Spinal cord (tissue), 10 donors: ENCODE results near the gene PCGF6. TPM values are rescaled to one million over a fixed set of nuclear protein-coding genes. Genes with fewer than 3 reads are reported as not detected.

Experiments
- DNase-seq, 6 donors: peaks; one replicate each; pipeline versions ENCODE4 v3.0.0 to v3.0.0-alpha.2; 2013 to 2015; ENCODE audit warnings: low spot score in 6 of 6, low read depth in 4 of 6
- H3K27ac ChIP-seq: one replicate; pipeline ENCODE4 v1.5.1; 2013; ENCODE audit warnings: low read depth, low read length, control low read depth
- H3K27me3 ChIP-seq: one replicate; pipeline ENCODE4 v1.6.1; 2013; ENCODE audit warnings: low read length; ENCODE audit not compliant: control insufficient read depth, insufficient read depth
- H3K36me3 ChIP-seq: one replicate; pipeline ENCODE4 v1.6.1; 2013; ENCODE audit warnings: low read length; ENCODE audit not compliant: control insufficient read depth, insufficient read depth
- H3K4me1 ChIP-seq: one replicate; pipeline ENCODE4 v1.6.1; 2013; ENCODE audit warnings: low read length; ENCODE audit not compliant: control insufficient read depth, insufficient read depth
- H3K4me3 ChIP-seq: one replicate; pipeline ENCODE4 v1.5.1; 2013; ENCODE audit warnings: low read depth, low read length, control low read depth
- H3K9me3 ChIP-seq: one replicate; pipeline ENCODE4 v1.6.1; 2013; ENCODE audit warnings: low read length; ENCODE audit not compliant: control insufficient read depth, insufficient read depth
- WGBS: methylation state at CpG from one replicate; pipeline ENCODE4 v1.1.5; 2013; ENCODE audit warnings: missing lambda C conversion rate; ENCODE audit not compliant: insufficient coverage; 5-methylcytosine and 5-hydroxymethylcytosine counted together
- polyA plus RNA-seq, 2 donors: library from polyadenylated mRNA; unstranded; fragments of 120-200 nt; gene quantifications; one replicate each; pipeline ENCODE4 v1.2.1, GENCODE V29; 2013; ENCODE audit not compliant: insufficient read length in 2 of 2
- total RNA-seq, 2 donors: library from RNA; depleted of rRNA in 1 of 2; stranded (reverse); fragments of 120-200 nt in 1 of 2; fragments of >200 nt in 1 of 2; gene quantifications; one replicate each; pipeline versions ENCODE4 v1.2.3 to v1.2.4, GENCODE V29; 2013 to 2014
- donor health status: healthy.

PCGF6 gene
- total and polyA plus RNA-seq, 4 donors, result 11.2 to 11.8 (median 11.3) TPM

DNA sequence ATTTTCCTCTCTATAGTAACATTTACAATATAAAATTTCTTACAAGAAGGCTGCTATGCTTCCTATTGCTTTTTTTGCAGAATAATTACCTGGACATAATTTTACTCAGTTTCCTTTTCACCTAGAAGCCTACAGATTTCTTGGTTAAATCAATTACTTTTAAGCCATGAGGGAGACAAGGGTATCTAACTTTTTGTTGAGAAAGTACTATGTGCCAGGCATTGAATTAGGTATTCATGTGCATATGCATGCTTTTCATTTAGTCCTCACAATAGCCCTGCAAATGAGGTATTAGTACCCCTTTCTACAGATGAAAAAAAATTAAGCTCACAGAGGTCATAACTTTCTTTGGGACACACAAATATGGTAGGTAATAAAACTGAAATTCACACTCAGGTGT is 16.4 kb downstream of the PCGF6 start:
- H3K27ac ChIP-seq, result no peak overlapping the region
- no peak overlapping the region for H3K4me3 ChIP-seq
- no peaks in the 10 kb centered on the region for H3K9me3 ChIP-seq
- peaks cover 42% of the 10 kb centered on the region for H3K36me3 ChIP-seq
- H3K4me1 ChIP-seq, result no peaks in the 10 kb centered on the region
- no peak for DNase-seq
- H3K27me3 ChIP-seq, result no peaks in the 10 kb centered on the region

DNA sequence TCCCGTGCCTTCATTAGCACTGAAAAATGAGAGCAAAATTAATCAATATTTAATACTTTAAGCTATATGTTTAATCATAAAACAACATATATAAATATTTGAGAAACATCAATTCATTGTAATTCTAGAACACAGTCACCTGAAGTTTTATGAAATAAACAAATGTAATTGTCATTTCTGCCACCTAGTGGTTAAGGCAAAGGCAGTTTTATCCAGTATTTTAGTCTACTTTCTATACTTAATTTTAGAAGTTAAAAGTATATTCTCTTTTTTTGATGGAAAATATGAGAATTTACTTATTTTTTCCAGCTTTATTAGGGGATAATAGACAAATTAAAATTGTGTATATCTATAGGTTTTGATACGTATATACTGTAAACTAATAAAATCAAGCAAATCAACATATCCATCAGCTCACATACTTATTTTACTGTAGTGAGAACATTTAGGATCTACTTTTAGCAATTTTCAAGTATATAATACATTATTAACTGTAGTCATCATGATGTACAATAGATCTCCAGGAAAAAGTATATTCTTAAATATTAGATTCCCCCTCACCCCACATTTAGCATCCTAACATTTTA is 16.9 kb downstream of the PCGF6 start:
- Histone ChIP-seq H3K4me1 (no peaks in the 10 kb centered on the region), H3K4me3 (no peak overlapping the region), H3K36me3 (peaks cover 41% of the 10 kb centered on the region), H3K27me3 (no peaks in the 10 kb centered on the region), H3K9me3 (no peaks in the 10 kb centered on the region), H3K27ac (no peak overlapping the region)
- DNase-seq, result peak in 4 of 6 donors; percentile 2 to 79 (median 30)
- WGBS, result no CpG with 5 or more reads among the region's 2 CpGs

DNA sequence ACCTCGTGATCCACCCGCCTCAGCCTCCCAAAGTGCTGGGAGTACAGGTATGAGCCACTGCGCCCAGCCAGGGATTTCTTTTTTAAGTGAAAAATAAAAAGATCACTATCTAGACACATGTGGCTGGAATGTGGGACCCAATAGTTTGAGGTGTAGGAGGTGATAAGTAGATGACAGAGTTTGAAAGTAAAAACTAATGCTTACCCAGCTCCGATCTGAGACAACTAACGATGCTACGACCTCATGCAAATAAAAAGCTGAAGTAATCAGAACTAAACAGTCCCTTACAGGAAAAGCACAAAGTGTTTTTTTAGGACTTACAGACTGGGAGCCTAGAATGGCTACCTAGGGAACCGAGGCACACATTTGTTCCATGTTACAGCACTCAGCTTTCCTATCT is 23.0 kb downstream of the PCGF6 start:
- Histone ChIP-seq H3K27ac (no peak overlapping the region), H3K36me3 (peaks cover 57% of the 10 kb centered on the region), H3K9me3 (no peaks in the 10 kb centered on the region), H3K4me1 (no peaks in the 10 kb centered on the region), H3K4me3 (no peak overlapping the region), H3K27me3 (no peaks in the 10 kb centered on the region)
- WGBS, result no CpG with 5 or more reads among the region's 7 CpGs
- DNase-seq, result peak in 1 of 6 donors; percentile 30

DNA sequence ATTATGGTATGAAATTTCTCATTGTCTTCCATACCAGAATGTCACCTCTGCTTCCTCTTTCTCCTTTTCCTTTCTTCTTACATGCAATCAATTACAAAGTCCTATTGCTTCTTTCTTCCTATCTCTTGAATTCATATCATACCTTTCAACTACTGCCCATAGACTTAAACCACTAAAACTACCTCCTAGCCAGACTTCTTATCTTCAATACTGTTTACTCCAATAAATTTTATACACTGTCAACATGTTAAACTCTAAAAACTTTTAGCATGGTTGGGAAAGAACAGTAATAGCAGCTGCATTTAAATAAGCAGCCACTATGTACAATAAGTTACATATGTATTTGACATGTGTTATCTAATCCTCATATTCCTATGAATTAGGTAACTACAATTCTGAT is 34.9 kb downstream of the PCGF6 start:
- Histone ChIP-seq H3K27ac (no peak overlapping the region), H3K36me3 (peaks cover 44% of the 10 kb centered on the region), H3K27me3 (no peaks in the 10 kb centered on the region), H3K4me1 (no peaks in the 10 kb centered on the region), H3K4me3 (no peak overlapping the region), H3K9me3 (no peaks in the 10 kb centered on the region)
- no peak for DNase-seq

DNA sequence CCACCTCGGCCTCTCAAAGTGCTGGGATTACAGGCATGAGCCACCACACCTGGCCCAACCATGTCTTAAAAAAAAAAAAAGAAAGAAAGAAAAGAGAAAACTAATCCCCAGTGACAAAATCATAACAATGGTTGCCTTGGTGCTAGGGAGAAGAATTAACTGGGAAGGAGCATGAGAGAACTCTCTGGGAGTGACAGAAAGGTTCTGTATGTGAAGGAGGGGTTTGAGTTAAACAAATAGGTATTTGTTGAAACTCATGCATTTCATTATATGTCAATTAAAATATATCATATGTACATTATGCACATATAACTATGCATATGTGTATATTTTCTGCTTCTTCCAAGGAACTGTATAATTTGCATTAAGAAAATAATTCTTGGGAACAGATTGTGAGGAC is 40.7 kb downstream of the PCGF6 start:
- Histone ChIP-seq H3K36me3 (peaks cover 62% of the 10 kb centered on the region), H3K27me3 (no peaks in the 10 kb centered on the region), H3K4me3 (no peak overlapping the region), H3K27ac (no peak overlapping the region), H3K4me1 (no peaks in the 10 kb centered on the region), H3K9me3 (no peaks in the 10 kb centered on the region)
- no CpG with 5 or more reads among the region's 1 CpG for WGBS
- DNase-seq, result no peak

DNA sequence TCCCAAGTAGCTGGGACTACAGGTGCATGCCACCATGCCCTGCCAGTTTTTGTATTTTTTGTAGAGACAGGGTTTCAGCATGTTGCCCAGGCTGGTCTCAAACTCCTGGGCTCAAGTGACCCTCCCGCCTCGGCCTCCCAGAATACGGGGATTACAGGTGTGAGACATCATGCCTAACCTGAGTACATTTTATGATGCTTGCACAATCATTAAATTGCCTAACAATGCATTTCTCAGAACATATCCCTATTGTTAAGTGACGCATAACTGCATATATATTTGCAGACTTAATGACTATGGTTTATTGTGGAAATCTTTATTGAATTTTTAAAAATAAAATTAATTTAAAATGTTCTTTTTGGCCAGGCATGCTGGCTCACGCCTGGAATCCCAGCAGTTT is 43.3 kb downstream of the PCGF6 start:
- no peaks in the 10 kb centered on the region for H3K9me3 ChIP-seq
- no peaks in the 10 kb centered on the region for H3K27me3 ChIP-seq
- H3K27ac ChIP-seq, result no peak overlapping the region
- WGBS, result 86% methylated on average over 1 of the region's 5 CpGs
- no peak overlapping the region for H3K4me3 ChIP-seq
- DNase-seq, result no peak
- H3K36me3 ChIP-seq, result peaks cover 60% of the 10 kb centered on the region
- H3K4me1 ChIP-seq, result no peaks in the 10 kb centered on the region

DNA sequence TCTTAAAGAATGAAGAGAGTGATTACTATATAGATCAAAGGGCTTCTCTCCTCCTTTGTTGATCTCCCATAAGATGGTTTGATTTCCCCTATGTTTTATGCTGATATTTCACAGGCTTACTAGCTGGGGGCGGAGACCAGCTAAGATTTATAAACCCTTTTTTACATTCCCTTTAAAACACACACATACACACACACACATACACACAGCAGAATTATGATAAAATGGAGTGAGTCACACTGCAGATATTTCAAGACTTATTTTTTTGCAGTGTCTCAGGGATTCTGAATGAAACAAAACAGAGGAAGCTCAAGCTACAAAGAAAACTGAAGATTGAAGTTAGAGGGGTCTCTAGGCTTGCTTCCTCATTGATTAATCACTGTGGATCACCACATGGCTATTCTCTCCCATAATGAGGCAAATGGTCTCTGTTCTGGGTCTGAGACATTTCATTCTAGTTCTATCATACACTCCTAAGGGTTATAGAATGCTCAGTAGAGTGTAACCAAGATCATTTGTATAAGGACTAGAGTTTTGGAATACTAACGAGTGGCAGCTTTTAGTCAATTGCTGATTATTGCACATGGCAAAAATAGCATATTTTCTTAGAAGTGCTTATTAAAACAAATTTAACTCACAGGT is 55.4 kb downstream of the PCGF6 start:
- DNase-seq, result no peak
- H3K27me3 ChIP-seq, result no peaks in the 10 kb centered on the region
- H3K9me3 ChIP-seq, result no peaks in the 10 kb centered on the region
- no peak overlapping the region for H3K4me3 ChIP-seq
- no peaks in the 10 kb centered on the region for H3K4me1 ChIP-seq
- H3K27ac ChIP-seq, result no peak overlapping the region
- H3K36me3 ChIP-seq, result peaks cover 4% of the 10 kb centered on the region
- WGBS, result no CpG with 5 or more reads among the region's 2 CpGs

DNA sequence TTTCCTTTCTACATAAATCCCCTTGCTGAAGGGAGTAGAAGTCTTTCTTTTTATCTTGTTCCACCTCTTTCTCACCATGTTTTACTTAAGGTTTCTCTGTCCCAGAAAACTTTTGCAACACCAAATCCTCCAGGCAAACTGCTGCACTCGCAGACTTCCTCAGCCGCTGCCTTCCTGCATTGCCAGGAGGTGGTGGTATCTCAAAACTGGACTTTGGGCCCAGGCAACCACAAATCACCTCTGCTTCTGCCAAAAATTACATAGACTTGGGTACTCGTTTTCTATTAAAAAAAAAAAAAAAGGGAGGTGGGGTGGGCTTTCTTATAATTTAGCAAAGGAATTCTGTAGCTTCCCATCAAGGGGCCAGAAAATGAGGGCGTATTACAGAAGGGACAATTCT is 59.4 kb downstream of the PCGF6 start:
- no peak overlapping the region for H3K4me3 ChIP-seq
- no peaks in the 10 kb centered on the region for H3K27me3 ChIP-seq
- H3K9me3 ChIP-seq, result no peaks in the 10 kb centered on the region
- 94% methylated on average over 3 of the region's 4 CpGs for WGBS
- no peaks in the 10 kb centered on the region for H3K36me3 ChIP-seq
- no peak for DNase-seq
- no peaks in the 10 kb centered on the region for H3K4me1 ChIP-seq
- H3K27ac ChIP-seq, result no peak overlapping the region

DNA sequence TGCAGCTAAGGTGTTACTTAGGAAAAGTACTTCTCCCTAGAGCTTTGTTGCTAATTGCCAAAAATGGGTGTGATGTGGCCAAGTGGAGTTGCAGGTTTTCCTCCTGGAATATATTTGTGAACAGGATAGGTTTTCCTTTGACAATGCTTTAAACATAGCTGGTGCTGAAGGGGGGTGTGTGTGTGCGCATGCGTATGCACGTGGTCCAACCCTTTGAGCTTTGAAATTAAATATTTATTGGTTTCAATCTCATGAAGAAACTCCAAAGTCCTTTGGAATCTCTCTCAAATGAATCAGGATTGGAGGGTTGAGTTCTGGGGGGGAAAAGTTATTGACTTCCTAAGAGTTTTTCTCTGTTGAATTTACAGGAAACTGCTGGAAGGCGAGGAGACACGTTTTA is 62.9 kb downstream of the PCGF6 start:
- no CpG with 5 or more reads among the region's 5 CpGs for WGBS
- no peaks in the 10 kb centered on the region for H3K4me1 ChIP-seq
- H3K4me3 ChIP-seq, result no peak overlapping the region
- no peak overlapping the region for H3K27ac ChIP-seq
- no peak for DNase-seq
- H3K27me3 ChIP-seq, result no peaks in the 10 kb centered on the region
- H3K9me3 ChIP-seq, result no peaks in the 10 kb centered on the region
- H3K36me3 ChIP-seq, result peaks cover 3% of the 10 kb centered on the region

DNA sequence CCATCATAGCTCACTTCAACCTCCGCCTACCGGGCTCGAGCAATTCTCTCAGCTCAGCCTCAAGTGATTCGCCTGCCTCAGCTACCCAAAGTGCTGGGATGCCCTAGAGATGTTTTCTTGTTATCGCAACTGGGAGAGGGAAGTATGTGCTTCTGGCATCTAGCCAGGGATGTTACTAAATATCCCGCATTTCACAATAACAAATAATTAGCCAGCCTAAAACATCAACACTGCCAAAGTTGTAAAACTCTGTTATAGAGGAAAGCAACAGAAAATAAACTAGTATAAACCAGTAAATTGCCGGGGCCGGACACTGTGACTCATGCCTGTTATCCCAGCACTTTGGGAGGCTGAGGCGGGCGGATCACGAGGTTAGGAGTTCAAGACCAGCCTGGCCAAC is 66.8 kb downstream of the PCGF6 start:
- Histone ChIP-seq H3K9me3 (no peaks in the 10 kb centered on the region), H3K36me3 (peaks cover 3% of the 10 kb centered on the region), H3K4me1 (peaks cover 5% of the 10 kb centered on the region), H3K27me3 (no peaks in the 10 kb centered on the region), H3K27ac (no peak overlapping the region), H3K4me3 (no peak overlapping the region)
- DNase-seq, result no peak
- WGBS, result 81% methylated on average over 3 of the region's 11 CpGs
